ENCODE measurements around the gene PAK2. TPM values are rescaled to one million over a fixed set of nuclear protein-coding genes. Genes with fewer than 3 reads are reported as not detected.

Gene PAK2
- total and polyA plus RNA-seq, 2 experiments from 2014 or later: 24.3 to 49.4 TPM

DNA sequence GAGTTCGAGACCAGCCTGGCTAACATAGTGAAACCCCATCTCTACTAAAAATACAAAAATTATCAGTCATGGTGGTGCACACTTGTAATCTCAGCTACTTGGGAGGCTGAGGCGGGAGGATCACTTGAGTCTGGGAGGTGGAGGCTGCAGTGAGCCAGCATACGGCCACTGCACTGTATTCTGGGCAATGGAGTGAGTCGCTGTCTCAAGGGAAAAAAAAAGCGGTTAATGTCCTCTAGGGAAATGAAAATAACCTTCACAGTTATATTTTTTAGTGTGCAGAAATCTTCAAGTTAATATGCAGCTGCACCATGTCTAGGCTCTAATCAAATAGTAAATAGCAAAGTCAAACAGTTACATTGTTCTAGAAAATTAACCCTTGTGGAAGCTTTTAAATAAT lies 42.4 kb upstream of the PAK2 start (continued):
- TF ChIP-seq, protein P1, sequence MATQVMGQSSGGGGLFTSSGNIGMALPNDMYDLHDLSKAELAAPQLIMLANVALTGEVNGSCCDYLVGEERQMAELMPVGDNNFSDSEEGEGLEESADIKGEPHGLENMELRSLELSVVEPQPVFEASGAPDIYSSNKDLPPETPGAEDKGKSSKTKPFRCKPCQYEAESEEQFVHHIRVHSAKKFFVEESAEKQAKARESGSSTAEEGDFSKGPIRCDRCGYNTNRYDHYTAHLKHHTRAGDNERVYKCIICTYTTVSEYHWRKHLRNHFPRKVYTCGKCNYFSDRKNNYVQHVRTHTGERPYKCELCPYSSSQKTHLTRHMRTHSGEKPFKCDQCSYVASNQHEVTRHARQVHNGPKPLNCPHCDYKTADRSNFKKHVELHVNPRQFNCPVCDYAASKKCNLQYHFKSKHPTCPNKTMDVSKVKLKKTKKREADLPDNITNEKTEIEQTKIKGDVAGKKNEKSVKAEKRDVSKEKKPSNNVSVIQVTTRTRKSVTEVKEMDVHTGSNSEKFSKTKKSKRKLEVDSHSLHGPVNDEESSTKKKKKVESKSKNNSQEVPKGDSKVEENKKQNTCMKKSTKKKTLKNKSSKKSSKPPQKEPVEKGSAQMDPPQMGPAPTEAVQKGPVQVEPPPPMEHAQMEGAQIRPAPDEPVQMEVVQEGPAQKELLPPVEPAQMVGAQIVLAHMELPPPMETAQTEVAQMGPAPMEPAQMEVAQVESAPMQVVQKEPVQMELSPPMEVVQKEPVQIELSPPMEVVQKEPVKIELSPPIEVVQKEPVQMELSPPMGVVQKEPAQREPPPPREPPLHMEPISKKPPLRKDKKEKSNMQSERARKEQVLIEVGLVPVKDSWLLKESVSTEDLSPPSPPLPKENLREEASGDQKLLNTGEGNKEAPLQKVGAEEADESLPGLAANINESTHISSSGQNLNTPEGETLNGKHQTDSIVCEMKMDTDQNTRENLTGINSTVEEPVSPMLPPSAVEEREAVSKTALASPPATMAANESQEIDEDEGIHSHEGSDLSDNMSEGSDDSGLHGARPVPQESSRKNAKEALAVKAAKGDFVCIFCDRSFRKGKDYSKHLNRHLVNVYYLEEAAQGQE (IDR thresholded peaks at IDR 0.05; ENCODE audit: unreplicated experiment): no peak

DNA sequence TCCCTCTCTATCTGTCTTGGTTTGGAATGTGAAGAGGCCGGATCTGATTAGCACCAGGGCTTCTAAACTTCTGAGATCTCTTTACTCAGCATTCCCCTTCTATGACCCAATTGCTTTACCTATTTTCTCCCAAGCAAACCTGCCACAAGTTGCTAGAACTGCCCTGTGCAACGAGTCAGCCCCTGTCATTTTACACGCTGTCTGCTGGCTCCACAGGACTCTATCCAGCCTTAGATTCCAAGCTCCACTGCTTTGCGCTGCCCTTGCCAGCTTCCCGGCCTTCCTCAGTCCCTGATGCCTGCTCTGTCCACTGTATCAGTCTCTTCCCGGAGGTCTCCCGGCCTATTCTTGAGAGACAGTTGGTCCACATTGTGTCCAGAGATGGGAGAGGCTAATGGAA lies 39.9 kb upstream of the PAK2 start:
- no peaks in the 10 kb centered on the region for H3K4me1 ChIP-seq (ENCODE audit: insufficient read depth)
- H3K36me3 Mint-ChIP-seq (ENCODE audit: low read depth): no peaks in the 10 kb centered on the region
- H3K4me1 Mint-ChIP-seq: no peaks in the 10 kb centered on the region
- TF ChIP-seq, protein P1 (IDR thresholded peaks at IDR 0.05; ENCODE audit: unreplicated experiment): no peak
- no peak for TF ChIP-seq EZH2phosphoT487 (IDR thresholded peaks at IDR 0.05; ENCODE audit: unreplicated experiment)
- no peak for TF ChIP-seq JUNB (IDR thresholded peaks at IDR 0.05; ENCODE audit: unreplicated experiment)
- no peak for TF ChIP-seq CTCF (conservative IDR thresholded peaks at IDR 0.05; ENCODE audit: low read depth in 2 of 2)
- no peak for TF ChIP-seq ZNF331 (CRISPR knock-in tag; IDR thresholded peaks at IDR 0.05; ENCODE audit: low read depth)
- no peak for TF ChIP-seq CREB1 (CRISPR knock-in tag; IDR thresholded peaks at IDR 0.05; ENCODE audit: low read depth)
- no peak for TF ChIP-seq STAT1 (IDR thresholded peaks at IDR 0.05; ENCODE audit: unreplicated experiment)
- no peak for TF ChIP-seq EZH2 (IDR thresholded peaks at IDR 0.05; ENCODE audit: low read depth, unreplicated experiment)
- no peak for TF ChIP-seq ZNF114 (CRISPR knock-in tag; IDR thresholded peaks at IDR 0.05)
- no peak for TF ChIP-seq NANOG (IDR thresholded peaks at IDR 0.05; ENCODE audit: borderline replicate concordance)
- TF ChIP-seq POLR2AphosphoS5 (IDR thresholded peaks at IDR 0.05; ENCODE audit: low read depth): no peak
- TF ChIP-seq ETS1 (IDR thresholded peaks at IDR 0.05): no peak

More for the DNA sequence above, 39.9 kb upstream of the PAK2 start:
- H2AFZ ChIP-seq: peak overlapping the region; percentile 28; the same call in 1 of the 2 replicates
- H3K27ac ChIP-seq (ENCODE audit: low read depth): no peak overlapping the region
- no peaks in the 10 kb centered on the region for H3K9me2 ChIP-seq (ENCODE audit: insufficient read depth)
- H4K20me1 ChIP-seq (replicated peaks; ENCODE audit: insufficient read depth): no peaks in the 10 kb centered on the region
- no peak overlapping the region for H3K27ac Mint-ChIP-seq
- no peak overlapping the region for H3K4me3 Mint-ChIP-seq
- H3K79me2 ChIP-seq (replicated peaks; ENCODE audit: insufficient read depth): no peaks in the 10 kb centered on the region
- ATAC-seq: no peak
- no peak overlapping the region for H3K4me2 ChIP-seq
- H3K36me3 ChIP-seq (ENCODE audit: insufficient read depth): no peaks in the 10 kb centered on the region
- no peaks in the 10 kb centered on the region for H3K9me3 Mint-ChIP-seq
- H3K4me3 ChIP-seq: no peak overlapping the region
- H3F3A ChIP-seq (replicated peaks; ENCODE audit: low read depth): no peaks in the 10 kb centered on the region; the same call in 1 of the 2 replicates
- no peak for DNase-seq (ENCODE audit: low spot score)
- no peaks in the 10 kb centered on the region for H3K27me3 ChIP-seq (ENCODE audit: insufficient read depth)
- peaks cover 1% of the 10 kb centered on the region for H3K27me3 Mint-ChIP-seq (ENCODE audit: insufficient read depth, low read depth, poor library complexity)

Measured in GM23338 (cell line).